NB4 (cell line): Measurements from ENCODE around the gene EIF3B.

ENCODE experiments used
- CTCF ChIP-seq: IDR thresholded peaks from one replicate; pipeline ENCODE4 v1.5.1; 2012; ENCODE audit warnings: low read depth, low read length
- MAX ChIP-seq: IDR thresholded peaks from 2 replicates; pipeline ENCODE4 v1.6.1; 2011; ENCODE audit warnings: low read depth, low read length
- MYC ChIP-seq: IDR thresholded peaks from 2 replicates; pipeline ENCODE4 v1.6.1; 2011; ENCODE audit warnings: low read depth, low read length
- POLR2A ChIP-seq: IDR thresholded peaks from 2 replicates; pipeline ENCODE4 v1.6.1; 2011; ENCODE audit warnings: mild to moderate bottlenecking; ENCODE audit not compliant: insufficient read length; ENCODE audit errors: extremely low read depth

- TF ChIP-seq CTCF (no peak), POLR2A (no peak), MYC (no peak), MAX (no peak)
Observed at GRCh38 chr7:2306688-2307087, 47.9 kb upstream of the EIF3B start.
